SK-N-SH treated with all-trans-retinoic acid at 6 μM for 48 hours (cell line): Measurements from ENCODE around the gene EHD4.

Experiments used
- ATAC-seq: fragments of 200-7000 bp; cut with Tn5 transposase; 3 replicates; pipeline ENCODE4 v1.9.1; 2020; ENCODE audit warnings: mild to moderate bottlenecking, moderate library complexity
- ARNTL ChIP-seq: fragments of 450-650 bp; formaldehyde crosslinking; IDR thresholded peaks from 2 replicates; pipeline ENCODE4 v1.5.0; 2020; ENCODE audit warnings: low read depth, mild to moderate bottlenecking, moderate library complexity, borderline replicate concordance
- BACH2 ChIP-seq: fragments of 250-450 bp; sonication (Bioruptor Pico); IDR thresholded peaks from 2 replicates; pipeline ENCODE4 v1.9.0; 2021; ENCODE audit warnings: mild to moderate bottlenecking, borderline replicate concordance
- CSDC2 ChIP-seq: fragments of 250-450 bp; sonication (Bioruptor Pico); IDR thresholded peaks from 2 replicates; pipeline ENCODE4 v1.5.0; 2020; ENCODE audit warnings: mild to moderate bottlenecking, moderate library complexity
- GLIS3 ChIP-seq: fragments of 250-450 bp; sonication (Bioruptor Pico); IDR thresholded peaks from 2 replicates; pipeline ENCODE4 v1.5.0; 2020; ENCODE audit warnings: mild to moderate bottlenecking, moderate library complexity
- ISL1 ChIP-seq: fragments of 250-450 bp; sonication (Bioruptor Pico); IDR thresholded peaks from 2 replicates; pipeline ENCODE4 v2.1.2; 2022; ENCODE audit warnings: mild to moderate bottlenecking, moderate library complexity
- OSR1 ChIP-seq: fragments of 250-450 bp; sonication (Bioruptor Pico); IDR thresholded peaks from 2 replicates; pipeline ENCODE4 v1.8.0; 2022; ENCODE audit warnings: moderate library complexity, mild to moderate bottlenecking, inconsistent platforms
- PPARA ChIP-seq: fragments of 250-450 bp; sonication (Bioruptor Pico); IDR thresholded peaks from 2 replicates; pipeline ENCODE4 v1.5.0; 2020; ENCODE audit warnings: mild to moderate bottlenecking, borderline replicate concordance
- RARB ChIP-seq: fragments of 250-450 bp; sonication (Bioruptor Pico); IDR thresholded peaks from 2 replicates; pipeline ENCODE4 v1.8.0; 2021; ENCODE audit warnings: mild to moderate bottlenecking, moderate library complexity
- SNAI2 ChIP-seq: fragments of 250-450 bp; sonication (Bioruptor Pico); IDR thresholded peaks from 2 replicates; pipeline ENCODE4 v1.5.0; 2020; ENCODE audit warnings: mild to moderate bottlenecking, moderate library complexity
- TCF4 ChIP-seq: fragments of 250-450 bp; sonication (Bioruptor Pico); IDR thresholded peaks from 2 replicates; pipeline ENCODE4 v1.8.0; 2021; ENCODE audit warnings: mild to moderate bottlenecking, moderate library complexity, borderline replicate concordance
- TOX ChIP-seq: fragments of 250-450 bp; sonication (Bioruptor Pico); IDR thresholded peaks from 2 replicates; pipeline ENCODE4 v1.8.0; 2021; ENCODE audit warnings: mild to moderate bottlenecking, moderate library complexity, borderline replicate concordance
- ZC3H10 ChIP-seq: fragments of 250-450 bp; sonication (Bioruptor Pico); IDR thresholded peaks from 2 replicates; pipeline ENCODE4 v1.5.1; 2021; ENCODE audit warnings: mild to moderate bottlenecking, moderate library complexity
- ZFP3 ChIP-seq: fragments of 250-450 bp; sonication (Bioruptor Pico); IDR thresholded peaks from 2 replicates; pipeline ENCODE4 v1.5.0; 2020; ENCODE audit warnings: mild to moderate bottlenecking, moderate library complexity
- ZFP30 ChIP-seq: fragments of 450-650 bp; formaldehyde crosslinking; IDR thresholded peaks from 2 replicates; pipeline ENCODE4 v1.5.0; 2022; ENCODE audit warnings: mild to moderate bottlenecking, moderate library complexity
- ZNF565 ChIP-seq: fragments of 450-650 bp; formaldehyde crosslinking; conservative IDR thresholded peaks from 2 replicates; pipeline ENCODE4 v1.5.0; 2020; ENCODE audit warnings: low read depth, mild to moderate bottlenecking, moderate library complexity
- ZNF8 ChIP-seq: fragments of 450-650 bp; formaldehyde crosslinking; IDR thresholded peaks from 2 replicates; pipeline ENCODE4 v1.5.0; 2020; ENCODE audit warnings: mild to moderate bottlenecking, moderate library complexity
- TF ChIP-seq, protein P1 (sequence below): fragments of 250-450 bp; sonication (Bioruptor Pico); IDR thresholded peaks from 2 replicates; pipeline ENCODE4 v1.8.0; 2020; ENCODE audit warnings: mild to moderate bottlenecking, moderate library complexity, borderline replicate concordance
- TF ChIP-seq, protein P2 (sequence below): fragments of 250-450 bp; sonication (Bioruptor Pico); IDR thresholded peaks from 2 replicates; pipeline ENCODE4 v1.5.0; 2020; ENCODE audit warnings: mild to moderate bottlenecking, moderate library complexity
- TF ChIP-seq, protein P3 (sequence below): fragments of 250-450 bp; sonication (Bioruptor Pico); IDR thresholded peaks from 2 replicates; pipeline ENCODE4 v1.5.1; 2020; ENCODE audit warnings: low read depth, mild to moderate bottlenecking, moderate library complexity
- TF ChIP-seq, protein P4 (sequence below): fragments of 250-450 bp; sonication (Bioruptor Pico); IDR thresholded peaks from 2 replicates; pipeline ENCODE4 v1.5.1; 2021; ENCODE audit warnings: mild to moderate bottlenecking, moderate library complexity

The EHD4 gene

DNA sequence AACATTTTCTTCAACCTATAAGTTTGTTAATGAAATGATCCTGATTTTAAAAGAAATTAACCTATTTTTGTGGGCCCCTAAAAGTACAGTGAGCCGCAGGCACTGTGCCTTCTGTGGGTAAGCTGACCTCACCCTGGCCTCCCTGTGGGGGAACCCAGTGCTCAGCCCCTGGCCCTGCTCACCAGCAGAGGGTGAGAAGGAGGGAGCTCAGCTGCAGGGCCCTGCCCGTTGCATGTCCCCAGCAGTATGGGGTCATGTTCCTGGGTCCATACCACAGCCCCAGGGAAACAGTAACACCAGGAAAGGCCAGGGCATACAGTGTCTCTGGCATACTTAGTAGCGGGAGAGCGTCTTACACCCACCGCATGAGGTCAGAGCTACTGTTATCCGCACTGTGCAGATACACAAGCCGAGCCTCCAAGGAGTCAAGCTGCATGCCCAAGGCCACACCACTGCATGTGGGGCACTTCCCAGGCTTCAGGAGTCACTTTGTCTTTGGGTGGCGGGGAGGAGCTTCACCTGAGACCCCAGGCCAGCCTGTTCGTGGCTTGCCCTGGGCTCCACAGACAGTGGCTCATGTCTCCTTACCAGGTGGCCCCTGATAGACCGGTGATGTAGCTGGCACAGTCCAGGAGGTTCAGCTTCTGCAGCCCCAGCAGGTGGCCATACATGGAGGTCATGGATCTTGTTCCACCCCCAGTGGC, 22.6 kb upstream of the EHD4 start:
- ATAC-seq, result no peak
- TF ChIP-seq RARB (CRISPR knock-in tag), result no peak
- no peak for TF ChIP-seq BACH2
- no peak for TF ChIP-seq PPARA
- TF ChIP-seq OSR1, result no peak
- no peak for TF ChIP-seq CSDC2 (CRISPR knock-in tag)
- TF ChIP-seq TOX, result no peak
- TF ChIP-seq TCF4, result no peak
- TF ChIP-seq SNAI2 (CRISPR knock-in tag), result no peak
- TF ChIP-seq, protein P1, sequence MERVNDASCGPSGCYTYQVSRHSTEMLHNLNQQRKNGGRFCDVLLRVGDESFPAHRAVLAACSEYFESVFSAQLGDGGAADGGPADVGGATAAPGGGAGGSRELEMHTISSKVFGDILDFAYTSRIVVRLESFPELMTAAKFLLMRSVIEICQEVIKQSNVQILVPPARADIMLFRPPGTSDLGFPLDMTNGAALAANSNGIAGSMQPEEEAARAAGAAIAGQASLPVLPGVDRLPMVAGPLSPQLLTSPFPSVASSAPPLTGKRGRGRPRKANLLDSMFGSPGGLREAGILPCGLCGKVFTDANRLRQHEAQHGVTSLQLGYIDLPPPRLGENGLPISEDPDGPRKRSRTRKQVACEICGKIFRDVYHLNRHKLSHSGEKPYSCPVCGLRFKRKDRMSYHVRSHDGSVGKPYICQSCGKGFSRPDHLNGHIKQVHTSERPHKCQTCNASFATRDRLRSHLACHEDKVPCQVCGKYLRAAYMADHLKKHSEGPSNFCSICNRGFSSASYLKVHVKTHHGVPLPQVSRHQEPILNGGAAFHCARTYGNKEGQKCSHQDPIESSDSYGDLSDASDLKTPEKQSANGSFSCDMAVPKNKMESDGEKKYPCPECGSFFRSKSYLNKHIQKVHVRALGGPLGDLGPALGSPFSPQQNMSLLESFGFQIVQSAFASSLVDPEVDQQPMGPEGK, result no peak
- TF ChIP-seq, protein P2, sequence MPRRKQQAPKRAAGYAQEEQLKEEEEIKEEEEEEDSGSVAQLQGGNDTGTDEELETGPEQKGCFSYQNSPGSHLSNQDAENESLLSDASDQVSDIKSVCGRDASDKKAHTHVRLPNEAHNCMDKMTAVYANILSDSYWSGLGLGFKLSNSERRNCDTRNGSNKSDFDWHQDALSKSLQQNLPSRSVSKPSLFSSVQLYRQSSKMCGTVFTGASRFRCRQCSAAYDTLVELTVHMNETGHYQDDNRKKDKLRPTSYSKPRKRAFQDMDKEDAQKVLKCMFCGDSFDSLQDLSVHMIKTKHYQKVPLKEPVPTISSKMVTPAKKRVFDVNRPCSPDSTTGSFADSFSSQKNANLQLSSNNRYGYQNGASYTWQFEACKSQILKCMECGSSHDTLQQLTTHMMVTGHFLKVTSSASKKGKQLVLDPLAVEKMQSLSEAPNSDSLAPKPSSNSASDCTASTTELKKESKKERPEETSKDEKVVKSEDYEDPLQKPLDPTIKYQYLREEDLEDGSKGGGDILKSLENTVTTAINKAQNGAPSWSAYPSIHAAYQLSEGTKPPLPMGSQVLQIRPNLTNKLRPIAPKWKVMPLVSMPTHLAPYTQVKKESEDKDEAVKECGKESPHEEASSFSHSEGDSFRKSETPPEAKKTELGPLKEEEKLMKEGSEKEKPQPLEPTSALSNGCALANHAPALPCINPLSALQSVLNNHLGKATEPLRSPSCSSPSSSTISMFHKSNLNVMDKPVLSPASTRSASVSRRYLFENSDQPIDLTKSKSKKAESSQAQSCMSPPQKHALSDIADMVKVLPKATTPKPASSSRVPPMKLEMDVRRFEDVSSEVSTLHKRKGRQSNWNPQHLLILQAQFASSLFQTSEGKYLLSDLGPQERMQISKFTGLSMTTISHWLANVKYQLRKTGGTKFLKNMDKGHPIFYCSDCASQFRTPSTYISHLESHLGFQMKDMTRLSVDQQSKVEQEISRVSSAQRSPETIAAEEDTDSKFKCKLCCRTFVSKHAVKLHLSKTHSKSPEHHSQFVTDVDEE (CRISPR knock-in tag), result no peak
- TF ChIP-seq ZNF565 (CRISPR knock-in tag), result no peak
- TF ChIP-seq, protein P3, sequence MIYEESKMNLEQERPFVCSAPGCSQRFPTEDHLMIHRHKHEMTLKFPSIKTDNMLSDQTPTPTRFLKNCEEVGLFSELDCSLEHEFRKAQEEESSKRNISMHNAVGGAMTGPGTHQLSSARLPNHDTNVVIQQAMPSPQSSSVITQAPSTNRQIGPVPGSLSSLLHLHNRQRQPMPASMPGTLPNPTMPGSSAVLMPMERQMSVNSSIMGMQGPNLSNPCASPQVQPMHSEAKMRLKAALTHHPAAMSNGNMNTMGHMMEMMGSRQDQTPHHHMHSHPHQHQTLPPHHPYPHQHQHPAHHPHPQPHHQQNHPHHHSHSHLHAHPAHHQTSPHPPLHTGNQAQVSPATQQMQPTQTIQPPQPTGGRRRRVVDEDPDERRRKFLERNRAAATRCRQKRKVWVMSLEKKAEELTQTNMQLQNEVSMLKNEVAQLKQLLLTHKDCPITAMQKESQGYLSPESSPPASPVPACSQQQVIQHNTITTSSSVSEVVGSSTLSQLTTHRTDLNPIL (CRISPR knock-in tag), result no peak
- TF ChIP-seq ARNTL, result no peak
- no peak for TF ChIP-seq GLIS3 (CRISPR knock-in tag)
- TF ChIP-seq ZFP30 (CRISPR knock-in tag), result no peak
- no peak for TF ChIP-seq ZFP3 (CRISPR knock-in tag)
- no peak for TF ChIP-seq ISL1 (CRISPR knock-in tag)
- TF ChIP-seq, protein P4, sequence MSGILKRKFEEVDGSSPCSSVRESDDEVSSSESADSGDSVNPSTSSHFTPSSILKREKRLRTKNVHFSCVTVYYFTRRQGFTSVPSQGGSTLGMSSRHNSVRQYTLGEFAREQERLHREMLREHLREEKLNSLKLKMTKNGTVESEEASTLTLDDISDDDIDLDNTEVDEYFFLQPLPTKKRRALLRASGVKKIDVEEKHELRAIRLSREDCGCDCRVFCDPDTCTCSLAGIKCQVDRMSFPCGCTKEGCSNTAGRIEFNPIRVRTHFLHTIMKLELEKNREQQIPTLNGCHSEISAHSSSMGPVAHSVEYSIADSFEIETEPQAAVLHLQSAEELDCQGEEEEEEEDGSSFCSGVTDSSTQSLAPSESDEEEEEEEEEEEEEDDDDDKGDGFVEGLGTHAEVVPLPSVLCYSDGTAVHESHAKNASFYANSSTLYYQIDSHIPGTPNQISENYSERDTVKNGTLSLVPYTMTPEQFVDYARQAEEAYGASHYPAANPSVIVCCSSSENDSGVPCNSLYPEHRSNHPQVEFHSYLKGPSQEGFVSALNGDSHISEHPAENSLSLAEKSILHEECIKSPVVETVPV (CRISPR knock-in tag), result no peak
- TF ChIP-seq ZNF8 (CRISPR knock-in tag), result no peak
- no peak for TF ChIP-seq ZC3H10 (CRISPR knock-in tag)
- TF ChIP-seq, all 23 proteins: peak for 0

DNA sequence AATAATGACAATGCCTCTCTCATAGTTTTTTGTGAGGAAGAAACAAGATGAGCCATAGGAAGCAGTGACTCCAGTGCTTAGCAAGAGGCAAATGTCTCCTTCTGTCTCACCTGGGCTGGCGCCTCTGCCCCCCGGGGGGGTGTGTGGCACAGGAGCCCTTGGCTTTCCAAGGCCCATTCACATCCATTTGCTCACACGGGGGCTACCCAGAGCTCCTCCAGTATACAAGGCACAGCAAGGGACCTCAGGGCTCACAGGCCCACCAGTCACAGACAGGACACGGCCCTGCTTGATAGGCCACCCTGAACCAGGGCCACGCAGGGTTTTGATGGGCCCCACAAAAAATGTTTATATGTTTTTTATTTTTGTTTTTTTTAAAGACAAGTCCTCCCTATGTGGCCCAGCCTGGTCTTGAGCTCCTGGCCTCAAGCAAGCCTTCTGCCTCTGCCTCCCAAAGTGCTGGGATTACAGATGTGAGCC, 21.9 kb upstream of the EHD4 start:
- ATAC-seq, result no peak

More for the DNA sequence above, 21.9 kb upstream of the EHD4 start:
- TF ChIP-seq BACH2 (no peak), RARB (CRISPR knock-in tag) (no peak), SNAI2 (CRISPR knock-in tag) (no peak), PPARA (no peak), CSDC2 (CRISPR knock-in tag) (no peak)
- TF ChIP-seq, protein P3 (CRISPR knock-in tag), result no peak
- TF ChIP-seq, protein P1, result no peak
